ENCODE data around the gene CCDC134.

The CCDC134 gene

GRCh38 chr22:41800348-41801146, at the start of gene CCDC134:
Gene CCDC134, plus strand, starts transcription at chr22:41800679. Its CDS starts 8,212 bp downstream, at chr22:41808891.
- peak; percentile 84 for DNase-seq (ENCODE audit: insufficient read length, low spot score)
- FAIRE-seq, result peak; percentile 57
- TF ChIP-seq POLR2A (IDR thresholded peaks at IDR 0.05; ENCODE audit: low read depth, low read length), result peak; percentile 80

DNA sequence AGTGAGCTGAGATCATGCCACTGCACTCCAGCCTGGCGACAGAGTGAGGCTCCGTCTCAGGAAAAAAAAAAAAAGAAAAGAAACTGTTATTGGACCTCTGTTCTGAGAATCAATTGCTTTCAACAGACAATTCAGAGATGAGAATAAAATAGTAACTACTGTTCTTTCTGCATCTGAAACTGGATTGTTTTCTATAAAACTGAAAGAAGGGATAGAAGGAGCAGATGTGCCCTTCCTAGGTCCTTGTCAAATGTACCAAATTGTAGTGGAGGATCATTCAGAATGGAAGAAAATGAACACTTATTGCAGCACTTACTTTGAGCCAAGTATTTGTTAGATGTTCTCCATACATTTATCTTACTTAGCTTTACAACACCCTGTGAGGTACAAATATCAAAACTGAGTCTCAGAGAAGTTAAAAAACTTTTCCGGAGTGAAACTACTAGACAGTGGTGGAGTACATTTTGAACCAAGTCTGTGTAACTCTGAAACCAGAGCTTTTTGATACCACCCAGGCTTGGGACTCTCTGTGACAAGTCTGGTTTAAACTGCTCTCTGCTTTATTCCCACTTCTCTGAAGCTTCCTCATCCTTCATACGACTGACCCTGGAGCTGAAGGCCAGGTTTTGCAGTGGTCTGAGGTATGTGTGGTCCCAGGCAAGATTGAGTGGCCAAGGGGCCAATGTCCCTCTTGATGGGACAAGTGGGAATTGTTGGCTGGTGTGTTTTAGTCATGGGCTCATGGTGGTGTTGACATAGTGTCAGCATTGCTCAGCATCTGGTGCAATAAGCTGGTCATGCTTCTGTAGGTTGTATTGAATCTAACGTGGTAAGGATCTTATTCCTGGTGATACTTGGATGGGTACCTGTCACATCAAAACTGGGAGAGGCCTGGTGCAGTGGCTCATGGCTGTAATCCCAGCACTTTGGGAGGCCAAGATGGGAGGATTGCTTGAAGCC, 48.2 kb upstream of the CCDC134 start:
- no peak for TF ChIP-seq POLR2A (IDR thresholded peaks at IDR 0.05; ENCODE audit: low read depth, low read length)
- DNase-seq (ENCODE audit: insufficient read length, low spot score) (no peak), FAIRE-seq (no peak)

DNA sequence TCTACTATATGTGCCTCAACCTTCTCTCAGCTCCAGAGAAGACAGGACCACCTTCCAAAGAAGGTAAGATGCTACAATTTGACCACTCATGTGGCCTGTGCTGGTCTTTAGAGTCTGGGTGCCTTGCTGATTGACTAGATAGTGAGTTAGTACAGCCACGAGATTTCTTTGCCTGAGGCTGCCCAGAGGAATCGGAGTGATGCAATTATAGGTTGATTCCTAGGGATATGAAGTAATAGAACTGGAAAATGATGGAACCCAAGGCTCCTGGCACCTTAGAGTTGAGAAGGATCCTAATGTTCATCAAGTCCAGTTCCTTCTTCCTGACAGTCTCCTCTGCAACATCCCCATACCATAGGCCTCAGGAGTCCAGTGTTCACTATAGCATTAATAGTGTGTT, 46.5 kb upstream of the CCDC134 start:
- FAIRE-seq, result no peak
- no peak for DNase-seq (ENCODE audit: insufficient read length, low spot score)
- TF ChIP-seq POLR2A (IDR thresholded peaks at IDR 0.05; ENCODE audit: low read depth, low read length), result no peak

GRCh38 chr22:41757502-41757901, 43.0 kb upstream of the CCDC134 start:
- DNase-seq (ENCODE audit: insufficient read length, low spot score) (no peak), FAIRE-seq (no peak)
- no peak for TF ChIP-seq POLR2A (IDR thresholded peaks at IDR 0.05; ENCODE audit: low read depth, low read length)

GRCh38 chr22:41758231-41758630, 42.2 kb upstream of the CCDC134 start:
- FAIRE-seq, result no peak
- no peak for TF ChIP-seq POLR2A (IDR thresholded peaks at IDR 0.05; ENCODE audit: low read depth, low read length)

DNA sequence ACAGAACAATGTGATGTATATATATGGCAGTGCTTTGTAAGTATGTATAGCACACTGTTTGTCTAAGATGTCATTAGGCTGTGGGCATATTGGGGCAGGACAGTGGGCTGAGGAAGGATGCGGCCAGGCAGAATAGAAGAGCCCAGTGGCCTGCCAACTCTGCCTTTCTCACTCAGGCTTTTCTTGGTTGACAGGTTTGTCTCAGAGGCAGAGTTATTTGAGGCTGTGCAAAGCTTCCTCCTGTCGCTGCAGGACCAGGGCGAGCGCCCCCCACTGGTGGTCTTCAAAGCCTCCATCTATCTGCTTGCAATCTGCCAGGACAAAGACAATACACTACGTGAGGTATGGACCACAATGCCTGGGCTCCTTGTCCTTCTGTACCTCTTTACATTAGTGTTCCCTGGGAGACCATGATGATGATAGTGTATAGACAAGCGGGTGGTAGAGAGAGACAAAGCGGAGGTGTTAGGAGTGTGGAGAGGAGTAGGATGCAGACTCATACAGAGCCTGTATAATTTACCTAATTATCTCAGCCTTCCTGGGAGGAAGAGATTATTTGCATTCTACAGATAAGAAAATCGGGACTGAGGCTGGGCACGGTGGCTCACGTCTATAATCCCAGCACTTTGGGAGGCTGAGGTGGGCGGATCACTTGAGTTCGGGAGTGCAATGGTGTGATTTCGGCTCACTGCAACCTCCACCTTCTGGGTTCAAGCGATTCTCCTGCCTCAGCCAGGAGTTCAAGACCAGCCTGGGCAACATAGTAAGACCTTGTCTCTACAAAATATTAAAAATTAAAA, 37.3 kb upstream of the CCDC134 start:
- FAIRE-seq (no peak), DNase-seq (ENCODE audit: insufficient read length, low spot score) (no peak)
- no peak for TF ChIP-seq POLR2A (IDR thresholded peaks at IDR 0.05; ENCODE audit: low read depth, low read length)

More at GRCh38 chr22:41758231-41758630, 42.2 kb upstream of the CCDC134 start:
- no peak for DNase-seq (ENCODE audit: insufficient read length, low spot score)

DNA sequence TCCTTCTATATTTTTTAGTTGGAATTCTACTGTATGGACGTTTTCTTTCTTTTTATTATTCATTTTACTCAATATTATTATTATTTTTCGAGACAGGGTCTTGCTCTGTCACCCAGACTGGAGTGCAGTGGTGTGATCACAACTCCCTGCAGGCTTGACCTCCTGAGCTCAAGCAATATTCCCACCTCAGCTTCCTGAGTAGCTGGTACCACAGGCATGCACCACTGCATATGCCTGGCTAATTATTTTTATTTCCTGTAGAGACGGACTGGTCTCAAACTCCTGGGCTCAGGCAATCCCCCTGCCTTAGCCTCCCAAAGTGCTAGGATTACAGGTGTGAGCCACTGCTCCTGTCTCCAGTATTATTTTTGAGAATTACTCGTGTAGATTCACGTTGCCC, 34.0 kb upstream of the CCDC134 start:
- no peak for DNase-seq (ENCODE audit: insufficient read length, low spot score)
- TF ChIP-seq POLR2A (IDR thresholded peaks at IDR 0.05; ENCODE audit: low read depth, low read length), result no peak
- FAIRE-seq, result no peak

DNA sequence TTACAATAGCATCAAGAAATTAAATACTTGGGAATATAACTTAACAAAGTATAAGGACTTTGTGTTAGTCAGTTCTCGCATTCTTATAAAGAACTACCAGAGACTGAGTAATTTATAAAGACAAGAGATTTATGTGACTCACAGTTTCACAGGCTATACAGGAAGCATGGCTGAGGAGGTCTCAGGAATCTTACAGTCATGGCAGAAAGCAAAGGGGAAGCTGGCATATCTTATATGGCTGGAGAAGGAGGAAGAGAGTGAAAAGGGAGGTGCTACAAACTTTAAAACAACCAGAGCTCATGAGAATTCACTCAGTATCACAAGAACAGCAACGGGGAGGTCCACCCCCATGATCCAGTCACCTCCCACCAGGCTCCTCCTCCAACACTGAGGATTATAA, 32.0 kb upstream of the CCDC134 start:
- FAIRE-seq (no peak), DNase-seq (ENCODE audit: insufficient read length, low spot score) (no peak)

GRCh38 chr22:41770715-41771468, 29.6 kb upstream of the CCDC134 start:
- DNase-seq (ENCODE audit: insufficient read length, low spot score) (peak; percentile 10), FAIRE-seq (no peak)
- TF ChIP-seq POLR2A (IDR thresholded peaks at IDR 0.05; ENCODE audit: low read depth, low read length), result no peak

More for the DNA sequence above, 32.0 kb upstream of the CCDC134 start:
- no peak for TF ChIP-seq POLR2A (IDR thresholded peaks at IDR 0.05; ENCODE audit: low read depth, low read length)

DNA sequence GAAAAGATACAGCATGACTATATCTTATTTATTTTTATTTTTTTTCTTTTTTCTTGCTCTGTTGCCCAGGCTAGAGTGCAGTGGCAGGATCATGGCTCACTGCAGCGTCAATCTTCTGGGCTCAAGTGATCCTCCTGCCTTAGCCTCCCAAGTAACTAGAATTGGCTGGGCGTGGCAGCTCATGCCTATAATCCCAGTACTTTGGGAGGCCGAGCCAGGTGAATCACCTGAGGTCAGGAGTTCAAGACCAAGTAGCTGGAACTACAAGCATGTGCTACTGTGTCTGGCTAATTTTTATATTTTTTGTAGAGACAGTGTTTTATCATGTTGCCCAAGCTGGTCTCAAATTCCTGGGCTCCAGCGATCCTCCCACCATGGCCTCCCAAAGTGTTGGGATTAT, 28.3 kb upstream of the CCDC134 start:
- DNase-seq (ENCODE audit: insufficient read length, low spot score) (no peak), FAIRE-seq (no peak)
- TF ChIP-seq POLR2A (IDR thresholded peaks at IDR 0.05; ENCODE audit: low read depth, low read length), result no peak

- peak; percentile 12 for DNase-seq (ENCODE audit: insufficient read length, low spot score)
- peak; percentile 20 for FAIRE-seq
- TF ChIP-seq POLR2A (IDR thresholded peaks at IDR 0.05; ENCODE audit: low read depth, low read length), result no peak
Observed at GRCh38 chr22:41772645-41773044, 27.8 kb upstream of the CCDC134 start.

- DNase-seq (ENCODE audit: insufficient read length, low spot score) (no peak), FAIRE-seq (no peak)
- no peak for TF ChIP-seq POLR2A (IDR thresholded peaks at IDR 0.05; ENCODE audit: low read depth, low read length)
Observed at GRCh38 chr22:41775338-41775737, 25.1 kb upstream of the CCDC134 start.

GRCh38 chr22:41775976-41776375, 24.5 kb upstream of the CCDC134 start:
- FAIRE-seq (no peak), DNase-seq (ENCODE audit: insufficient read length, low spot score) (no peak)
- TF ChIP-seq POLR2A (IDR thresholded peaks at IDR 0.05; ENCODE audit: low read depth, low read length), result no peak
